ENCODE results near the gene TRIM31. TPM values are rescaled to one million over a fixed set of nuclear protein-coding genes. Genes with fewer than 3 reads are reported as not detected.

The TRIM31 gene, protein sequence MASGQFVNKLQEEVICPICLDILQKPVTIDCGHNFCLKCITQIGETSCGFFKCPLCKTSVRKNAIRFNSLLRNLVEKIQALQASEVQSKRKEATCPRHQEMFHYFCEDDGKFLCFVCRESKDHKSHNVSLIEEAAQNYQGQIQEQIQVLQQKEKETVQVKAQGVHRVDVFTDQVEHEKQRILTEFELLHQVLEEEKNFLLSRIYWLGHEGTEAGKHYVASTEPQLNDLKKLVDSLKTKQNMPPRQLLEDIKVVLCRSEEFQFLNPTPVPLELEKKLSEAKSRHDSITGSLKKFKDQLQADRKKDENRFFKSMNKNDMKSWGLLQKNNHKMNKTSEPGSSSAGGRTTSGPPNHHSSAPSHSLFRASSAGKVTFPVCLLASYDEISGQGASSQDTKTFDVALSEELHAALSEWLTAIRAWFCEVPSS
- not detected in 2 replicates for total RNA-seq (2014; rRNA removed; shearing (Covaris generic))
- total RNA-seq (2022): not detected in 2 replicates
- Bru-seq, nascent RNA: not detected
- not detected for BruChase-seq, experiment 1, labeled RNA remaining after a 6-hour chase
- BruChase-seq, experiment 2, labeled RNA remaining after a 2-hour chase: not detected
- long read RNA-seq: 0 reads

DNA sequence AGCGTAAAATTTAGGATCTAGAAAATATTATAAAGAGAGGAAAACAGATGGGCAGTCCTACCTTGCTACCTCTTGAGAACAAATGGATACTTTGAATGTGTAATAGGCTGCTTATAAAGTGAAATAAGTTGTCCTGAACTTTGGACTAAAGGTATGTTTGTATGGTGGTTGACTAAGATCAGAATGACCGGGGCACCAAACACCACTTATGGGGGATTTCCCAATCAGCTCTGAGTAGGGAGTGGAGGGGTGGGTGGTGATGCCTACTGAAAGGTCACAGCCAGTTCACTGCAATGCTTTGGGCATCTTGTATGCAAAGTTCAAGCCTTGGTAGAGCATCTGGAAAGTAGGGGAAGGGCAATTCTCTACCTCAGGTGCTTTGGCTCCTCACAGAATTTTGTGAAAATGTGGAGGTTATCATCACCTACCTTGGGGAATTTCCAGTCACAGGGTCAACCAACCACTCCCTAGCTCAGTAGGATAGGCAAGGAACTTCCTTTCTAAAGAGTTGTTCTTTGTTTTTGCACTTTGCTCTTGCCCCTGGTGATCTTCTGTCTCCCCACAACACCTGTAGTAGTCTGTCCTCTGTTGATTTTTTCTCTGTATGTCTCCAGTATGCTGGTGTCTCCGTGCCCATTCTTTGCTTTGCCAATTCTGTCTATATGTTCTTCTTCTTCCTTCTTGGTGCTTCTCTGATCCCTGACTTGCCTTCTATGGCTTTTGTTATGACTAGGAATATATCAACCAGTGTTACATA, at the start of gene TRIM31:
Gene TRIM31 (minus strand): TSS at position 88 of the 757 bp plus-strand sequence. CDS start 285 bp downstream, outside the sequence.
- TF ChIP-seq, protein P1, sequence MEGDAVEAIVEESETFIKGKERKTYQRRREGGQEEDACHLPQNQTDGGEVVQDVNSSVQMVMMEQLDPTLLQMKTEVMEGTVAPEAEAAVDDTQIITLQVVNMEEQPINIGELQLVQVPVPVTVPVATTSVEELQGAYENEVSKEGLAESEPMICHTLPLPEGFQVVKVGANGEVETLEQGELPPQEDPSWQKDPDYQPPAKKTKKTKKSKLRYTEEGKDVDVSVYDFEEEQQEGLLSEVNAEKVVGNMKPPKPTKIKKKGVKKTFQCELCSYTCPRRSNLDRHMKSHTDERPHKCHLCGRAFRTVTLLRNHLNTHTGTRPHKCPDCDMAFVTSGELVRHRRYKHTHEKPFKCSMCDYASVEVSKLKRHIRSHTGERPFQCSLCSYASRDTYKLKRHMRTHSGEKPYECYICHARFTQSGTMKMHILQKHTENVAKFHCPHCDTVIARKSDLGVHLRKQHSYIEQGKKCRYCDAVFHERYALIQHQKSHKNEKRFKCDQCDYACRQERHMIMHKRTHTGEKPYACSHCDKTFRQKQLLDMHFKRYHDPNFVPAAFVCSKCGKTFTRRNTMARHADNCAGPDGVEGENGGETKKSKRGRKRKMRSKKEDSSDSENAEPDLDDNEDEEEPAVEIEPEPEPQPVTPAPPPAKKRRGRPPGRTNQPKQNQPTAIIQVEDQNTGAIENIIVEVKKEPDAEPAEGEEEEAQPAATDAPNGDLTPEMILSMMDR (conservative IDR thresholded peaks at IDR 0.05; ENCODE audit: low read length): no peak
- TF ChIP-seq EZH2phosphoT487 (IDR thresholded peaks at IDR 0.05; ENCODE audit: borderline replicate concordance, low read depth, low read length): no peak
- H3K4me1 ChIP-seq (ENCODE audit: insufficient read depth, low read length, poor library complexity, severe bottlenecking): no peaks in the 10 kb centered on the region
- H3K27ac ChIP-seq (ENCODE audit: low read depth, low read length, poor library complexity, severe bottlenecking): no peak within 1 kb of the TSS
- no peak within 1 kb of the TSS for H3K4me3 ChIP-seq (ENCODE audit: low read depth, low read length, poor library complexity, severe bottlenecking)
- intact Hi-C loops (cut with micrococcal nuclease; ENCODE audit: unreplicated experiment): no loop called here
- no peak within 1 kb of the TSS for H2AFZ ChIP-seq (ENCODE audit: low read length)
- H3K79me2 ChIP-seq (ENCODE audit: insufficient read depth, low read depth, low read length): no peaks in the 10 kb centered on the region
- no peaks in the 10 kb centered on the region for H4K20me1 ChIP-seq (ENCODE audit: insufficient read depth, low read length)
- no TSS peak for BruUV-seq (replicated peaks)
- H3K9me3 ChIP-seq (ENCODE audit: low read length): no peaks in the 10 kb centered on the region
- CTCF ChIA-PET (ENCODE audit: unreplicated experiment): no interaction called here
- no peak for DNase-seq (ENCODE audit: low spot score)
- POLR2A ChIA-PET: no interaction called here
- no peaks in the 10 kb centered on the region for H3K36me3 ChIP-seq (ENCODE audit: insufficient read depth, low read length)
- no peak within 1 kb of the TSS for H3K4me2 ChIP-seq (ENCODE audit: low read length)
- H3K9me2 ChIP-seq (ENCODE audit: insufficient read depth, low read length): no peaks in the 10 kb centered on the region

DNA sequence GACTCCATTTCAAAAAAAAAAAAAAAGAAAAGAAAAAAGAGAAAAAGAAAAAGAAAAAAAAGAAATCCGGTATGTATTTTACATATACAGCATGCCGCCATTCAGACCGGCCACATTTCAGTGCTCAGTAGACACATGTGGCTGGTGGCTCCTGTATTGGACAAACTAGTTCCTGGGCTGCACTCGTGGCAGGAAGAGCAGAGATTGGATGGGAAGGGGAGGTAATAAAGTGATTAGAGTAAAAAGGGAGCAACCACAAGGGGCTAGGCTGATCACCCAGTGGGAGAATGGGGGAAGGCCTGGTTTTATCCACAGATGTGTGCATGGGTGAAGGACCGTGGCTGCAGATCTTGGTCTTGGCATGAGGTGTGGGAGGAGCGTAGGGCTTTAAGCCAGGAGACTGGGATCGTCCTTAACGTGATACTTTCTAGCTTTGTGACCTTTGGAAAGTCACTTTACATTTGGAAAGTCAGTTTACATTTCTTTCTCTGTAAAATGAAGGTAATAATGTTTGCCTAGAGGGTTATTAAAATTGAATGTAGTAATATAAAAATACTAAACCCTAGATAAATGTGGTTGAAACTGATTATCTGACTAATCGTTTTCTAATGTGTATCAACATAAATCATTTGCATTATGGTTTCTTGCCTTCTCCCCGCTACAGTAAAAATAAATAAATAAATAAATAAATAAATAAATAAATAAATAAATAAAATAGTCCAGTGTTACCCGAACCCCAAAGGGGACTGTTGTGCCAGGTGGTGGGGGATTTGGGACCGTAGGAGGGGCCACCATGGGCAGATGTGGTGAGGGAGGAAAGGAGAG, 49.6 kb upstream of the TRIM31 start:
- H3K9me2 ChIP-seq (ENCODE audit: insufficient read depth, low read length): no peaks in the 10 kb centered on the region
- ChIA-PET POLR2A (no interaction called here), CTCF (ENCODE audit: unreplicated experiment) (no interaction called here)
- no TSS peak for BruUV-seq (replicated peaks)
- no peaks in the 10 kb centered on the region for H3K36me3 ChIP-seq (ENCODE audit: insufficient read depth, low read length)
- H3K4me3 ChIP-seq (ENCODE audit: low read depth, low read length, poor library complexity, severe bottlenecking): no peak overlapping the region
- H3K79me2 ChIP-seq (ENCODE audit: insufficient read depth, low read depth, low read length): no peaks in the 10 kb centered on the region
- no peak for DNase-seq (ENCODE audit: low spot score)
- intact Hi-C loops (cut with micrococcal nuclease; ENCODE audit: unreplicated experiment): no loop called here
- H4K20me1 ChIP-seq (ENCODE audit: insufficient read depth, low read length): no peaks in the 10 kb centered on the region
- no peak overlapping the region for H3K27ac ChIP-seq (ENCODE audit: low read depth, low read length, poor library complexity, severe bottlenecking)
- H3K4me2 ChIP-seq (ENCODE audit: low read length): no peak overlapping the region
- no peak for TF ChIP-seq EZH2phosphoT487 (IDR thresholded peaks at IDR 0.05; ENCODE audit: borderline replicate concordance, low read depth, low read length)
- TF ChIP-seq, protein P1 (conservative IDR thresholded peaks at IDR 0.05; ENCODE audit: low read length): no peak
- H2AFZ ChIP-seq (ENCODE audit: low read length): no peak overlapping the region
- H3K4me1 ChIP-seq (ENCODE audit: insufficient read depth, low read length, poor library complexity, severe bottlenecking): no peaks in the 10 kb centered on the region
- H3K9me3 ChIP-seq (ENCODE audit: low read length): no peaks in the 10 kb centered on the region

All from OCI-LY7 (cell line).